GM12892 (cell line): ENCODE measurements around the gene SDHAF4.

Experiments used
- POLR2A ChIP-seq: IDR thresholded peaks from 2 replicates; pipeline ENCODE4 v1.6.1; 2011; ENCODE audit warnings: low read depth, low read length, control low read depth
- POLR2AphosphoS5 ChIP-seq: IDR thresholded peaks from 2 replicates; pipeline ENCODE4 v1.6.1; 2011; ENCODE audit warnings: low read depth, low read length, control low read depth
- TAF1 ChIP-seq: IDR thresholded peaks from 2 replicates; pipeline ENCODE4 v1.6.1; 2011; ENCODE audit warnings: low read depth, mild to moderate bottlenecking, control low read depth, low read length, borderline replicate concordance

- TF ChIP-seq TAF1 (no peak), POLR2AphosphoS5 (no peak), POLR2A (no peak)
Measured at GRCh38 chr6:70620746-70621145, 54.0 kb downstream of the SDHAF4 start.
